HL-60/S4 treated with phorbol 12-myristate 13-acetate at 8.2 ng/mL for 4 days and 3 days (cell line): ENCODE results near the gene TFCP2L1.
"Not testable (repeated sequence)": the region's sequence is repeated elsewhere in the genome, so short reads cannot be mapped to it uniquely, and the experiment has no call there.

ENCODE experiments used
- in situ Hi-C: fragments of 300-500 bp; cut with MboI; formaldehyde crosslinking; loops from 2 replicates; pipeline ENCODE4 v1.15.0; 2022; ENCODE audit warnings: low sequenced_read_pairs

The TFCP2L1 gene

DNA sequence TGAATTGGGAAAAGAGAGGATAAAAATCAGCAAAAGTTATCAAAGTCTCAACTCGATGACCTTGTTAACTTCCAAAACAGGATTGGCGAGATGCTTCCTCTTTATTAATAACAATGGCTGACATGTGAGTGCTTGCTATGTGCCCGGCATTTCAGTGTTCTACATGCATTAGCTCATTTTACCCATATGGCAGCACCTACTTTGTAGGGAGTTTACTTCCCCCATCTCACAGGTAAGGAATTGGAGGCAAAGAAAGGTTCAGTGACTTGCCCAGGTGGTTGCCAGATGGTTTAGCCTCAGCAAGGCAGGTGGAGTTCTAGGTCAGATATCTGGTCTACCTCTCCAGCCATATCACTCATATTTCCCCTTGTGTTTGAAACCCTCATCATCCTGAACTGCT is 12.4 kb downstream of the TFCP2L1 start:
- in situ Hi-C loops, result no loop called here

DNA sequence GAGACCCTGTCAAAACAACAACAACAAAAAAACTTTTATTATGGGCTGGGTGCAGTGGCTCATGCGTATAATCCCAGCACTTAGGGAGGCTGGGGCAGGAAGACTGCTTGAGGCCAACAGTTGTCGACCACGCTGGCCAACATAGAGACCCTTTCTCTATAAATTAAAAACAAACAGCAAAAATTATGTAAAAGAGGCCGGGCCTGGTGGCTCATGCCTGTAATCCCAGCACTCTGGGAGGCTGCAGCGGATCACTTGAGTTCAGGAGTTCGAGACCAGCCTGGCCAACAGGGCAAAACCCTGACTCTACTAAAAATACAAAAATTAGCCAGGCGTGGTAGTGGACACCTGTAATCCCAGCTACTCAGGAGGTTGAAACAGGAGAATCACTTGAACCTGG is 15.6 kb downstream of the TFCP2L1 start:
- in situ Hi-C loops, result not testable (repeated sequence)

DNA sequence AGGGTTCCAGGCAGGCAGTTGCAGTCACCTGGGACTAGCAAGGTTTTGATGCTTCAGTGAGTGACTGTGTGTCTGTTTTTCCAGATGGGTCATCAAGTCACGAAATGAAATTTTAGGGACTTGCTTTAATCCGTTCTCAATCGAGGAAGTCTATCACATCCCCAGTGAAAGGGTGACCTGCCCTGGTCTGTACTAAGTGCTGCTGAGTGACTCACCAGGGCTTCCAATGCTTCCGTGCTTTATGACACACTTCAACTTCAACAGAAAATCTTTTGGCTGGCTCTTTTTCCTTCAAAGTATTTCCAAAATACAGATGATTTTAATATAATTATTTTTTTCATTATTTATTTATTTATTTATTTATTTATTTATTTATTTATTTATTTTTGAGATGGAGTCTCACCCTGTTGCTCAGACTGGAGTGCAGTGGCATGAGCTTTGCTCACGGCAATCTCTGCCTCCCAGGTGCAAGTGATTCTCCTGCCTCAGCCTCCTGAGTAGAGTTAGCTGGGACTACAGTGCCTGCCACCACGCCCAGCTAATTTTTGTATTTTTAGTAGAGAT is 18.4 kb downstream of the TFCP2L1 start:
- in situ Hi-C loops, result no loop called here

DNA sequence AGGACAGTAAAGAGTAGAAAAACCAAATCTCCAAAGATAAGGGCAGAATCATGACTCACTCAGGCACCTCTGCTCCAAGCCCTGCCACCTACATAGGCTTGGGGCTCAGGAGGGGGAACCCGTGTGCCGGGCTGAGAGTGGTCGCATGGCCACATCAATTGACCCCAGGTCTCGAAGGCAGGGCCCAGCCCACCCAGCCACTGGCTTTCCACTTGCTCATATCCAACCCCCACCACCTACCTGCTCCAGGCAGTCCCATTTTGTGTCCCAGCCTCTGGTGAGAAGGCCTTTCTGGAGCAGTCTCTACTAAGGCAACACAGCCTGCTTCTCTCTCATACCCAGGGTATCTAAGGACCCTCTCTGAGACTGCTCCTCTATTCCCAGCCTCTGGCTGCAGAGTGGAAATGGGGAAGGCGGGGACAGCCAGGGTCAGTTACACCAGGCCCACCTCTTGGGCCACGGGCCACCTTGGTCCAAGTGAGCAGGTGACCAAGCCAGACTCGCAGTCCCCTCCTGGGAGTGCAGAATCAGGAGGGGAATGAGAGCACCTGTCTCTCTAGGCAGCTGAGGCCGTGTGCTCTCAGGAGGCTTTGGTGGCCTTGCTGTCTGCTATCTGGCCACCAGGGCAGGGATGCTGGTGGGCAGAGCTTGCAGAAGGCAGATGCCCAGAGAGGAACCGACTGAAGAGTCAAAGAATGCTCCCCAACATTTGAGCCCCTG is 20.8 kb downstream of the TFCP2L1 start:
- in situ Hi-C loops, result no loop called here

DNA sequence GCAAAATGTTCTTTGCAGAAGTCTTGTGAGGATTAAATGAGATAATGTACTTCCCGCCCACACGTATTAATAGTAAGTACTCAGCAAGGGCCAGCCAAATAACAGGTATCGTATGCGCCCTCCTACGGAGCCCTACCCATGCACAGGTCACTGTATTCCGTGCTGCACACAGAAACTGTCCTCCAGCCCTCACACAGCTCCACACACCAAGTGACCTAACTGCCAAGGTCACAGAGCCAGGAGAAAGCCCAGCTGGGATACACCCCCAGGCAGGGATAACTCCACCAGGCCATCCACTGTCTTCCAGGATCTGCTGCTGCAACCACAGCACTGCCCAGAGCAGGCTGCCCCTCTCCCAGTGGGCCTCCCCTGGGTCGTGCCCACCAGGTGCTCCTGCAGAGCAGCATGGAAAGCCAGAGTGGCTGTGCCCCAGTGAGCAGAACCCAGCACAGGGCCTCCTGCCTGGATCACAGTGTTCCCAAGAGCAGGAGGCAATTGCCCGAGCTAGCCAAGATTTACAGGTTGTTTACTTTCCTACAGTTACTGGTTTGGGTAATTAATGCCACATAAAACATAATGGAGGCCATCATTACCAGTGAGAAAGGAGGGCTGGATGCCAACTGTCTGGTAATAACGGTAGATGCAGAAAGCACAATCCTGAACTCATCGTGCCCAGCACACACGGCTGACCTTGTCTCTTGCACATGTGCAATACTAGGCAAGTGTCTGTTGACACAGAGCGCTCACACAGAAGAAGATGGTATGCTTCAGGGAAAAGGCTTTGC is 24.4 kb downstream of the TFCP2L1 start:
- in situ Hi-C loops, result no loop called here

DNA sequence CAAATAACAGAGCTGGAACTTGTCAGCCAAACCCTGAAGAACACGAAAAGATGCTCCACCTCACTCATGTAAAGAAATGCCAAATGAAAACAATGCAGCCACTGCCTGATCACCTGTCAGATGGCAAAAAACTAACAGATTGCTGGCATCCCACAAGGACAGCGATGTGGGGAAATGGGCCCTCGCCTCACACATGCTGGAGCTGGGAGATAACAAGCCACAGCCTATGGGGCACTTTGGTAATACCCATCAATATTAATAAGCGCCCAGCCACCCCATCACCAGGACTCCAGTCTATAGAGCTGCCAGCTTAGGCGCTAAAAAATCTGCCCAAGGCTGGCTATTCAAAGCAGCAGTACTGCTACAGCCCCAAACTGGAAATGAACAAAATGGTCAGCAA is 27.0 kb downstream of the TFCP2L1 start:
- in situ Hi-C loops, result no loop called here

DNA sequence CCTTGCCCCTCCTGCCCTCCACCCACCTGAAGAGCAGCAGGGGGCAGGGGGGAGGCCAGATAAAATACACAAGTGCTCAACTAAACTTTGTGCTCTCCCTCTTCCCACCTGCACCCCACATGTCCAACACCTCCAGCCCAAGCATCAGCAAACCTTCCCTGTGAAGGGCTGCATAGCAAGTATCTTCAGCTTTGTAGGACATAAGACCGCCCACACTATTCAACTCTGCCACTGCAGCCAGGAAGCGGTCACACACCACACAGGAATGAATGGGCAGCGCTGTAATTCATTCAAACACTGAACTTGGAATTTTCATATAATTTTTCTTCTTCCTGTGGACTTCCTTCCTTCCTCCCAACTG is 27.5 kb downstream of the TFCP2L1 start:
- in situ Hi-C loops, result no loop called here

DNA sequence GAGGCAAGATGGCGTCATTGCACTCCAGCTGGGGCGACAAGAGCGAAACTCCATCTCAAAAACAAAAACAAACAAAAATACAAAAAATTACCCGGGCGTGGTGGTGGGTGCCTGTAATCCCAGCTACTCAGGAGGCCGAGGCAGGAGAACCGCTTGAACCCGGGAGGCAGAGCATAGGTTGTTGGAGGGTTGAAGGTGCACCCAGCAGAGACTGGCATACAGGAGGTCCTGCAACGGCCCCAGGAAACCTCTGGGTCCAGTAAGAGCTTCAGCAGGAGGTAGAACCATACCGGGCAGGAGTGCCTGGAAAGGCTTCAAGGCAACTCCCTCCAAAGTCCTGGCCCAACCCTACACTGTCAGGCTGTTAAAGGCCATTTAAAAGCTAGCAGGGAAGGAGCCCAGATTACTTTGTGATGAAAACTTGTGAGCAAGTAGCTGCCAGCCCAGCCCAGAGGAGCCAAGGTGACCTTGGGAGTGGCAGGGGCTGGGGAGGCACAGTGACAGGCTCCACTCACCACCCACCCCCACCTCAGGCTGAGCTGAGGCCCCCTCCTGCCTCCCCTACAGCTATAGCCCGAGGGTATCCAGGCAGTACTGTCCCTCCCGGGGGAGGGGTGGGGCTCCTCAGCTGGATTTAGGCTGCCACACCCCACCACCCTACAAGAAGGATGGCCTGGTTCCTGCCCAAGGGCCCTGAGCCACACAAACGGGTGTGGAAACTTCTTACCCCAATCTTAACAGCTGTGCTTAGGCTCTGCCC is 28.1 kb downstream of the TFCP2L1 start:
- in situ Hi-C loops, result no loop called here

DNA sequence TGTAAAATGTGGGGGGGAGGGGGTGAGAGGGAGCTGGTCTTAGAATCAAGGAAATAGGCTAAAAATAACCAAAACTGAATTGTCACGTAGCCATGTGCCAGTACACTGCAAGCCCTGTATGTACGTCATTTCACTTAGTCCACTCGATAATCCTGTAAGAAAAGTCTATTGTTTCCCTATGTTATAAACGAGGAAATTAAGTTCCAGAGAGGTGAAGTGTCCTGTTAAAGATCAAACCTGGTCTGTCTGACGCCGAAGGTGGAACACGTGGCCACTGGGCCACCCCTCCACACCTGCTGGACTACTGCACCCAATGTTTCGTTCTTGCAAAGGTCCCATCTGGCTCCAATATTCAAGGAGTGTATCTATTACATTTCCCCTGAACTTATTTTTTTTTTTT is 29.6 kb downstream of the TFCP2L1 start:
- in situ Hi-C loops, result no loop called here

DNA sequence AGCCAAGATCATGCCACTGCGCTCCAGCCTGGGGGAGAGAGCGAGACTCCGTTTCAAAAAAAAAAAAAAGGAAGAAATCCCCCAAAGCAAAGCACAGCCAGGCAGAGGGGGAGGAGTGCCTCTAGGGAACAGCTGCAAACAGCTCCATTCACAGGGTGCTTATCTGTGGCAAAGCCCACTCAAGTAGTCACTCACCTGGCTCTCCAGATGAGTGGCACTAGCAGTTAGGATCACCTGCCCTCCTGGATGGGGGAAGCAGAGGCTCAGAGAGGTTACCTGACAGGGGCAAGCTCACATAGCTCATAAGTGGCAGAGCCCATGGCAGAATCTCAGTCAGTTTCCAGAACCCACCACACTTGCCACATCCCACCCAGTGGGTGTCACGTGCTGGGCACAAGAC is 30.3 kb downstream of the TFCP2L1 start:
- in situ Hi-C loops, result no loop called here

DNA sequence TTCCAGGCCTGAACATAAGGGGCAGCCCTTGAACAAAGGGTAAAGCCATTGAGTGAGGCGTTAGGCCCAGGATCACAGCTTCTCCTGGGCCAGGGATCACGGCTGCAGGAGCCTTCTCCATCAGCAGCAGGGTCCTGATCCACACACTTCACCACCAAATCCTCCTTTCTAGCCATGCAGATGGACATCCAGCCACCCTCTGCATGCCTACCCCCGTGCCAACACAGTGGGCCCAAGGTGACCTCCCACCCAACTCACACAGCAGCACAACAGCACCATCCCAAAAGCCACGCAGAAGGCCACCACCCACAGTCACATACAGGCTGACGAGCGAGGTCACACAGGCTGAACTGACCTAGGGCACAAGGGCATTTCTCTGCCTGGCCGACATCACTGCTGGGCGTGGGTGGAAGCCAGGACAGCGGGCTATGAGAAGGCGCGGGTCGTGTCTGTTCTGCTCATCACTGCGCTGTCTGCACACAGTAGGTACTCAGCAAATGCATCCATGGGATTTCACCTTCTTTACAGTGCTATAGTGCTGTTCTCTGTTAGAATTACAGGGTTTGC is 31.2 kb downstream of the TFCP2L1 start:
- in situ Hi-C loops, result no loop called here

DNA sequence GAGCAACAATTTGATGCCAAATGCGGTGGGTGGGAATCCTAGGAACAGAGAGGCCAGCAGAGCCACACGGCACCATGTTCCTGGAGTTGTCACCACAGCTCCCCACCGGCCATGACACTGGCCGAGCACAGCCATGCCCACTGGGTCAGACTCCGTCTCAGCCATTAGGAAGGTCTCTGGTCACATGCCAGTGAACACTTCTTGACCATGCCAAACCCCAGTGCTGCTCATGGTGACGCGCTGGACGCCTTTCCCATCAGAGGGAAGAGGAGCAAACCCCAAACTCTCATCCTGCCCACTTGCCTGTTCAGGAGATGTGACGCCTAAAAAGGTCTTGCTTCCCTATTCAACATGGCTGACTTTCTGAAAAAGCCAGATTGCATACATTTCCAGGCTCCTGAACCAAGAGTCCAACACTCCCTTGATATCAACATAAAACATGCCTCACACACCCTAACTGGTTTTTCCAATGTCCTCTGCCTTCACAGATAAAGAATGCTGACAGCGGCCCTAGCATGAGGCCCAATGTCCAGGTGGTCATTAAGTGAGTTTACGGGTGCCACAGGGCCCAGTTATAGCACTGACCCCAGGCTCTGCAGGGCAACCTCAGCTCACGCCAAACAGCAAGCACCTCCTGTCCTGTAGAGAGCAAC is 31.9 kb downstream of the TFCP2L1 start:
- in situ Hi-C loops, result no loop called here

DNA sequence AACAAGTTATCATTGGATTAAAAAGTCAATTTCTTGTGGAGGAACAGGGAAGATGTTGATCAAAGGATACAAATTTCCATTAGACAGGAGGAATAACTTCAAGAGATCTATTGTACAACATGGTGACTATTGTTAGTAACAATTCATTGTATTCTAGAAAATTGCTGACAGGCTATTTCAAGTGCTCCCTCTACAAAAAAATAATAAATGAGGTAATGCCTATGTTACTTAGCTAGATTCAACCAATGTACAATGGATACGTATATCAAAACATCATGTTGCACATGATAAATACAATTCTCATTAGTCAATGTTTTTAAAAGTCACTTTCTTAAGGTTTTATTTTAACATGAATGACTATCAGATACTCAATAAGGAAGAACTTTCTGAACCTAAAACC is 33.5 kb downstream of the TFCP2L1 start:
- in situ Hi-C loops, result no loop called here

DNA sequence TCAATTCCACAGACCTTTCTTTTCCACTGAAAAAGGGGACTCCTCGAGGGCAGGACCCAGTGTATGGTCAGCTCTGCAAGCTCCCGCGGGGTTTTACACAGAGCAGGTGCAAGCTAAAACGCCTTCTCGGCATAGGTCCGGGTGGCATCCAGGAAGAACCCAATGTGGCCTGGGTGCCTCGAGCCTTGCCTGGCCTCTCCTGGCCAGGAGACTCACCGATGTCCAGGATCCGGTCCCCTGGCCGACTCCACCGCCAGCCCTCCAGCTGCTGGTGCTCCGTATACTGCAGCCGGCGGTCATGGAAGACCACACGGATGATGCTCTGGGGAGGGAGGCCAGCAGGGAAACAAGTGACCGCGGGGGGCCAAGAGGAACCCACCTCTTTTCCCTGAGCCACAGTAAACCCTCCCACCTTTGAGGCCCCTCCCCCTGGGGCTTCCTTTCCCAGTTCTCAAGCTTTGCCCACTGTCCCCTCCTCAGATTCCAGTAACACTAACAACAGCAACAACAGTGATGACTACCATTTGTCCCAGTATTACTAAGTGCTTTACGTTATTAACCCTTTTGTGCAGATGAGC is 36.1 kb downstream of the TFCP2L1 start:
- in situ Hi-C loops, result no loop called here

DNA sequence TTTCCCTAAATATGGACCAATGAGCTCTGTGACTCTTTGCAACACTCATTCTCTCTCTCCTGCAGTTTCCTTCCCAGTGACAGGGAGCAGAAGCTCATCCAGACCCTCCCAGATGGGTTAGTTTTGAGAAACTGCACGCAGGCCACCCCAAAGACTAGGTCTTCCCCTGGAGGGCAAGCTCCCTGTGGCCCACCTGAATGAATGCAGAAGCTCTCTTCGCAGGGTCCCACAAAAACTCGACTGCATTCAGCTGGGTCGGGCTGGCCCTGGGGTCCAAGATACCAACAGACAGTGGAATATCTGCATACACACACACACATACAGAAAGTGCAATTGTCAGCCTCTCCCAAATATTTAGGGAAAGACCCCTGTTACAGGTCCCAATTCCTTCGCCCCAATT is 37.0 kb downstream of the TFCP2L1 start:
- in situ Hi-C loops, result no loop called here

DNA sequence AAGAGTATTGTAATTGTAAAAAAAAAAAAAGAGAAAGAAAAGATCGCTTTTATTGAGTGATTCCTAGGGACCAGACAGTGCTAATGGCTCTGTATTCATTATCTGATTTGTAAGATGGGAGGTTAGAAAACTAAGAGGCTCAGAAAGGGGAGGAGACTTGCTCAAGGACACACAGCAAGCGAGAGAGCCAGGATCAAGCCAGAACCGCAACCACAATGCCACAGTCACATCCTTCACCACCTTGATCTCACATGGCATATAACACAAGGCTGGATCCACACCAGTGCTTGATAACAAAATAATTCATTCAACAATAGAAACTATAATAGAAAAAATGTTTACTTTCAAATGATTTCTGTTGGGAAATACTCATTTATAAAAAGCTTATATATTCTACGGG is 37.5 kb downstream of the TFCP2L1 start:
- in situ Hi-C loops, result no loop called here

DNA sequence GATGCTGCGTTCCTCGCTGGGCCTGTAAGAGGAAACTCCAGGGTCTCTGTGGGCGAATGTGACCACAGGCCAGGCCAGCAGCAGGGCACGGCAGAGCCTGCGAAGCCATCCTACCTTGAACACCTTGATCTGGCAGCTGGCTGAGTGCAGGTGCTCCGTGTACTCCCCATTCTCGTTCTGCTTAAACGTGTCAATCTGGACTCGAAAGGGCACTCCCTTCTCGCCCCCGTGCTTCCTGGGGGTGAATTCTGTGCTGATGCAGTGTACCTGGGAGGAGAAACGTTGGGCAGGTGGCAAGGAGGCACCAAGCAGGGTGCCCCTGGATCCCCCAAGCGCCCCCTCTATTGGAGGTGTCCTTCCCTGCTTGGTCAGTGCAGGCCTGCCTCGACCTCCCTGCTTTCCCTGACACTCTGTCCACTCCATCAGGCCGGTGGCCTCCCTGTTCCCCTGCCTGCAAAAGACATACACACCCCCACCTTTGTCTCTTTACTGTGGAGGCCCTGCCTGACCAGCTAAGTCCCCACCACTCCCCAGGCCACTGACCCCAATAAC is 38.2 kb downstream of the TFCP2L1 start:
- in situ Hi-C loops, result no loop called here

DNA sequence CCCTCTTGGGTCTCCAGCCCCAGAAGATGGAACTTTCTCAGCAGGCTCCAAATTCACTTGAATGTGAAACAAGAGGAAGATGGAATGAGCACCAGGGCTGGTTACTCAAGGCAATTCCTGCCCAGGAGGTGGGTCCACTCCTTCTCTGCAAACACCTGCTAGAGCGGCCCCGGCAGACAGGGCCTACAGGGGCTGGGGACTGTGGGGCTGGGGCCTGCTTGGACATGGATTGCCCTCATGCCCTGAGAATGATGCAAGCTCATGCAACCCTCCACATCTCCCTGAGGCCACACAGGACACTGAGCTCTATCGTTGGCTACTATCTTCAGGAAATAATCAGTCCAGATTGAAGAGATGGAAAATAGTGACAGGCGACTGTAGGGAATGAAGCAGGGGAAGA is 39.1 kb downstream of the TFCP2L1 start:
- in situ Hi-C loops, result no loop called here

DNA sequence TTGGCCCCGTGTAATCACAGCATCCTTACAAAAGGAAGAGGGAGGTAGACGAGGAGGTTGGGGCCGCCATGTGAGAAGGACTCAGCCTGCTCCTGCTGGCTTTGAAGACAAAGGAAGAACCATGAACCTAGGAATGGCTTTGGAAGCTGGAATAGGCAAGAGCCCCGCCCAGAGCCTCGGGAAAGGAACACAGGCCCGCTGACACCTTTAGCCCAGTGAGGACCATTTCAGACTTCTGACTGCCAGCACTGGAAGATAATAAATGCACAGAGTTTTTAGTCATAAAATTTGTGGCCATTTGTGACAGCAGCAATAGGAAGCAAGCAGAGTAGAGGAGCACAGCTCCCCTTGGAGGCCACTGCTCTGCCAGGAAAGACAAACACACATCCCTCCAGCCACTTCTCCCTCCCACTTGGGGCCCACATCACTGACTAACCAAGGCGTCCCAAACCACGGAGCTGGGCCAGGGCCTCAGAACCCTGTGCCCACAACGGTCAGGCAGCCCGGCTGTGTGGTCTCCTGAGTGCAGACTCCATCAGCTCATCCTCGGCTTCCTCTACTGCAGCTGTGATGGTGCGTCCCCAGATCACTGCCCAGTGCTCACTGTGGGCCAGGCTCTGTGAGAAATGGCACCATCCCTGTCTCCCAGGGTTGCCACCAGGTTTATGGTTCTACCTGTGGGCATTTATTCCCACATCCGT is 39.7 kb downstream of the TFCP2L1 start:
- in situ Hi-C loops, result no loop called here

DNA sequence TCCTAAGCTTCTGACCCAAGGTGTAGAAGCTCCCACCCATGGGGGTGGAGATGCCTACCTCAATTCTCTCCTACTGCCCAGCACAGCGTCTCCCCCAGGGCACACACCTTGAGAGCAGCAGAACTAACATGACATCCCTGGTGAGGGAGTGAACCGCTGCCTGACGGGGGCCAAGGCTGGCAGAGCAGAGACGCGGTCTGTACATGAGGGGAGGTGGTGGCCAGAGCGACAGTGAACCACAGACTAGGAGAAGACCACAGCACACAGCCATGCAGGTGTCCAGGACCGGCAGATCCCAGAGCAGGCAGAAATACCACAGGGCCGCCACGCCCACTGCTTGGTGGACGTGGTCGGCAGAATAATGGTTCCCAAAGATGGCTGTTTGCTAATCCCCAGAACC is 40.4 kb downstream of the TFCP2L1 start:
- in situ Hi-C loops, result no loop called here
